ENCODE data around the gene NEIL1.

DNA sequence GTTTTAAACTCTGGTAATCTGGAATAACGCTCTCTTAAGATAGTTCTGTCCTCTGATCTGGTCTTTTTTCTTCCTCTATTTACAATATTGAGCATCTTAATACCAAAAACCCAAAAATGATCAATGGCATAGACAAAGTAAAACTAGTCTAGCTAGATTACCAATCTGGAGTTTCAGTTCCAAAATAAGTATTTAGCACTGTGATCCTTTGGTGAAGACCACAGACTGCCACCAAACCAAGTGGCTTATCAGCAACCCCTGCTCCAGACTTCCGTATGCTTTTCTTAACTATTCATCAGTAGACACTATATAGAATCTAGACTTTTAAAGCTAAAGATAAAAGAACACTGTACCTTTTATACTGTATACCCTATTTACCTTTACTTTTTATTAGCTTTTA lies 57.1 kb downstream of the NEIL1 start:
- TF ChIP-seq POLR2A (IDR thresholded peaks at IDR 0.05): no peak
- TF ChIP-seq, protein P1, sequence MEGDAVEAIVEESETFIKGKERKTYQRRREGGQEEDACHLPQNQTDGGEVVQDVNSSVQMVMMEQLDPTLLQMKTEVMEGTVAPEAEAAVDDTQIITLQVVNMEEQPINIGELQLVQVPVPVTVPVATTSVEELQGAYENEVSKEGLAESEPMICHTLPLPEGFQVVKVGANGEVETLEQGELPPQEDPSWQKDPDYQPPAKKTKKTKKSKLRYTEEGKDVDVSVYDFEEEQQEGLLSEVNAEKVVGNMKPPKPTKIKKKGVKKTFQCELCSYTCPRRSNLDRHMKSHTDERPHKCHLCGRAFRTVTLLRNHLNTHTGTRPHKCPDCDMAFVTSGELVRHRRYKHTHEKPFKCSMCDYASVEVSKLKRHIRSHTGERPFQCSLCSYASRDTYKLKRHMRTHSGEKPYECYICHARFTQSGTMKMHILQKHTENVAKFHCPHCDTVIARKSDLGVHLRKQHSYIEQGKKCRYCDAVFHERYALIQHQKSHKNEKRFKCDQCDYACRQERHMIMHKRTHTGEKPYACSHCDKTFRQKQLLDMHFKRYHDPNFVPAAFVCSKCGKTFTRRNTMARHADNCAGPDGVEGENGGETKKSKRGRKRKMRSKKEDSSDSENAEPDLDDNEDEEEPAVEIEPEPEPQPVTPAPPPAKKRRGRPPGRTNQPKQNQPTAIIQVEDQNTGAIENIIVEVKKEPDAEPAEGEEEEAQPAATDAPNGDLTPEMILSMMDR (IDR thresholded peaks at IDR 0.05): no peak
